Testis (tissue), 3 donors: ENCODE measurements around the gene SIGLEC8. TPM values are rescaled to one million over a fixed set of nuclear protein-coding genes. Genes with fewer than 3 reads are reported as not detected.

ENCODE experiments used
- DNase-seq: peaks from one replicate; pipeline ENCODE4 v3.0.0-alpha.2; 2019
- H3K27ac ChIP-seq, 2 donors: fragments of 200-600 bp; sonication (generic); one replicate each; pipeline ENCODE4 v1.5.1; 2019
- H3K27me3 ChIP-seq: fragments of 200-600 bp; sonication (generic); one replicate; pipeline ENCODE4 v1.5.1; 2019
- H3K36me3 ChIP-seq: fragments of 200-600 bp; sonication (generic); one replicate; pipeline ENCODE4 v1.5.1; 2017; ENCODE audit warnings: low read depth; ENCODE audit errors: missing control alignments
- H3K4me1 ChIP-seq: fragments of 200-600 bp; sonication (generic); one replicate; pipeline ENCODE4 v1.5.1; 2019
- H3K4me3 ChIP-seq, 2 donors: fragments of 200-600 bp; sonication (generic); one replicate each; pipeline ENCODE4 v1.5.1; 2017 to 2019
- H3K9me3 ChIP-seq: fragments of 200-600 bp; sonication (generic); one replicate; pipeline ENCODE4 v1.5.1; 2017
- CTCF ChIP-seq, 3 experiments: fragments of 450-650 bp in 2 of 3; fragments of 200-600 bp in 1 of 3; sonication (generic) in 1 of 3; IDR thresholded peaks; one replicate each; pipeline ENCODE4 v1.5.1; 2016 to 2019; ENCODE audit warnings: antibody characterized with exemption in 3 of 3, mild to moderate bottlenecking in 2 of 3, moderate library complexity in 1 of 3
- POLR2A ChIP-seq: fragments of 450-650 bp; IDR thresholded peaks from one replicate; pipeline ENCODE4 v1.6.1; 2017; ENCODE audit warnings: antibody characterized with exemption, mild to moderate bottlenecking, moderate library complexity
- WGBS, 2 donors: methylation state at CpG; one replicate each; pipeline ENCODE4 v1.1.5; 2018; 5-methylcytosine and 5-hydroxymethylcytosine counted together
- intact Hi-C: fragments of 100-400 bp; cut with DNase I; formaldehyde crosslinking; loops from one replicate; pipeline ENCODE4 v1.15.1; 2023; ENCODE audit warnings: low total_unique reads
- polyA plus RNA-seq: library from polyadenylated mRNA; stranded (reverse); fragments of 350-450 nt; fragmentation: Illumina TruSeq; extraction: RNeasy Lipid Tissue Mini Kit (QIAGEN cat#74804); gene quantifications from one replicate; pipeline ENCODE4 v1.2.3, GENCODE V29; 2014; ENCODE audit warnings: low read depth, low replicate concordance; ENCODE audit not compliant: insufficient read depth
- total RNA-seq, 2 donors: library from RNA; depleted of rRNA; stranded (reverse); fragments of >200 nt; gene quantifications; one replicate each; pipeline ENCODE4 v1.2.3, GENCODE V29; 2016

Gene SIGLEC8
- total and polyA plus RNA-seq, 3 donors from 2014 or later = 0.31 to 3.1 (median 0.61) TPM

- Histone ChIP-seq H3K9me3 (no peaks in the 10 kb centered on the region), H3K36me3 (no peaks in the 10 kb centered on the region), H3K4me1 (no peaks in the 10 kb centered on the region), H3K27me3 (no peaks in the 10 kb centered on the region), H3K4me3 (no peak overlapping the region), H3K27ac (no peak overlapping the region)
- intact Hi-C loops = no loop called here
- 74 to 100% methylated on average over 1 to 10 of the region's 10 CpGs for WGBS, 2 donors
- DNase-seq = no peak
- TF ChIP-seq CTCF (IDR thresholded peaks at IDR 0.05) (no peak), POLR2A (no peak)
These were observed 4.4 kb upstream of the SIGLEC8 start for GRCh38 chr19:51462681-51463080.

- Histone ChIP-seq H3K36me3 (no peaks in the 10 kb centered on the region), H3K27me3 (no peaks in the 10 kb centered on the region), H3K27ac (no peak overlapping the region), H3K9me3 (no peaks in the 10 kb centered on the region), H3K4me1 (no peaks in the 10 kb centered on the region), H3K4me3 (no peak overlapping the region)
- DNase-seq = no peak
- intact Hi-C loops = no loop called here
- TF ChIP-seq CTCF (IDR thresholded peaks at IDR 0.05) (no peak), POLR2A (no peak)
- WGBS, 2 donors = 71 to 82% methylated on average over 3 to 6 of the region's 7 CpGs
These were observed 4.0 kb upstream of the SIGLEC8 start for GRCh38 chr19:51462276-51462675.

GRCh38 chr19:51461723-51462161 is 3.5 kb upstream of the SIGLEC8 start:
- no peak for DNase-seq
- no peaks in the 10 kb centered on the region for H3K4me1 ChIP-seq
- WGBS, 2 donors = 63 to 72% methylated on average over 5 to 8 of the region's 8 CpGs
- intact Hi-C loops = no loop called here
- H3K4me3 ChIP-seq = no peak overlapping the region
- no peak overlapping the region for H3K27ac ChIP-seq
- TF ChIP-seq CTCF (IDR thresholded peaks at IDR 0.05) (no peak), POLR2A (no peak)
- H3K27me3 ChIP-seq = no peaks in the 10 kb centered on the region
- no peaks in the 10 kb centered on the region for H3K36me3 ChIP-seq
- H3K9me3 ChIP-seq = no peaks in the 10 kb centered on the region

GRCh38 chr19:51460164-51460992 is 2.1 kb upstream of the SIGLEC8 start:
- WGBS, 2 donors = 60 to 77% methylated on average over 12 to 13 of the region's 13 CpGs
- Histone ChIP-seq H3K36me3 (no peaks in the 10 kb centered on the region), H3K4me3 (no peak overlapping the region), H3K9me3 (no peaks in the 10 kb centered on the region), H3K27ac (no peak overlapping the region), H3K4me1 (no peaks in the 10 kb centered on the region), H3K27me3 (no peaks in the 10 kb centered on the region)
- intact Hi-C loops = no loop called here
- peak; percentile 14 for DNase-seq
- no peak for TF ChIP-seq CTCF (IDR thresholded peaks at IDR 0.05)
- TF ChIP-seq POLR2A = no peak
